Measurements from ENCODE around the gene KRTAP4-11.
"Not testable (repeated sequence)": the region's sequence is repeated elsewhere in the genome, so short reads cannot be mapped to it uniquely, and the experiment has no call there.

Gene KRTAP4-11

GRCh38 chr17:41117846-41118386 lies at the start of gene KRTAP4-11:
KRTAP4-11 (minus strand) TSS chr17:41118373; CDS start chr17:41118315, 58 bp downstream.
- not testable (repeated sequence) for DNase-seq (ENCODE audit: low read depth in 3 of 3)

- DNase-seq (ENCODE audit: low read depth in 3 of 3) = no peak
These were observed 49.4 kb upstream of the KRTAP4-11 start for GRCh38 chr17:41167561-41167960.

- no peak for DNase-seq (ENCODE audit: low read depth in 3 of 3)
These were observed 45.7 kb upstream of the KRTAP4-11 start for GRCh38 chr17:41163828-41164227.

- DNase-seq (ENCODE audit: low read depth in 3 of 3) = no peak
These were observed 42.5 kb upstream of the KRTAP4-11 start, which contains the start of gene KRTAP4-4 for GRCh38 chr17:41160648-41161047. KRTAP4-4 (minus strand) TSS chr17:41160748; CDS start chr17:41160691, 57 bp downstream.

GRCh38 chr17:41160190-41160589 lies 42.0 kb upstream of the KRTAP4-11 start:
- not testable (repeated sequence) for DNase-seq (ENCODE audit: low read depth in 3 of 3)

GRCh38 chr17:41153856-41154255 lies 35.7 kb upstream of the KRTAP4-11 start:
- DNase-seq (ENCODE audit: low read depth in 3 of 3) = no peak

- no peak for DNase-seq (ENCODE audit: low read depth in 3 of 3)
These were observed 33.4 kb upstream of the KRTAP4-11 start for GRCh38 chr17:41151525-41151924.

GRCh38 chr17:41150026-41150425 lies 31.9 kb upstream of the KRTAP4-11 start:
- DNase-seq (ENCODE audit: low read depth in 3 of 3) = no peak

GRCh38 chr17:41149652-41149985 lies 31.4 kb upstream of the KRTAP4-11 start, which contains the start of gene KRTAP4-5:
KRTAP4-5 (minus strand) TSS chr17:41149825; CDS start chr17:41149767, 58 bp downstream.
- no peak for DNase-seq (ENCODE audit: low read depth in 3 of 3)

- DNase-seq (ENCODE audit: low read depth in 3 of 3) = not testable (repeated sequence)
These were observed 30.9 kb upstream of the KRTAP4-11 start for GRCh38 chr17:41148971-41149651.

- no peak for DNase-seq (ENCODE audit: low read depth in 3 of 3)
These were observed 29.5 kb upstream of the KRTAP4-11 start for GRCh38 chr17:41147531-41148204.

GRCh38 chr17:41145261-41145660 lies 27.1 kb upstream of the KRTAP4-11 start:
- DNase-seq (ENCODE audit: low read depth in 3 of 3) = no peak

- no peak for DNase-seq (ENCODE audit: low read depth in 3 of 3)
These were observed 26.7 kb upstream of the KRTAP4-11 start for GRCh38 chr17:41144846-41145245.

- DNase-seq (ENCODE audit: low read depth in 3 of 3) = no peak
These were observed 23.2 kb upstream of the KRTAP4-11 start for GRCh38 chr17:41141361-41141760.

GRCh38 chr17:41140360-41141131 lies 22.4 kb upstream of the KRTAP4-11 start, which contains the start of gene KRTAP4-6:
KRTAP4-6 (minus strand) TSS chr17:41140544; CDS start chr17:41140487, 57 bp downstream.
- no peak for DNase-seq (ENCODE audit: low read depth in 3 of 3)

GRCh38 chr17:41139865-41140264 lies 21.7 kb upstream of the KRTAP4-11 start:
- DNase-seq (ENCODE audit: low read depth in 3 of 3) = not testable (repeated sequence)

GRCh38 chr17:41133880-41134735 lies 15.9 kb upstream of the KRTAP4-11 start:
- DNase-seq (ENCODE audit: low read depth in 3 of 3) = no peak

- no peak for DNase-seq (ENCODE audit: low read depth in 3 of 3)
These were observed 13.8 kb upstream of the KRTAP4-11 start for GRCh38 chr17:41131979-41132378.

GRCh38 chr17:41127371-41127770 lies 9.2 kb upstream of the KRTAP4-11 start:
- DNase-seq (ENCODE audit: low read depth in 3 of 3) = no peak

- no peak for DNase-seq (ENCODE audit: low read depth in 3 of 3)
These were observed 8.2 kb upstream of the KRTAP4-11 start for GRCh38 chr17:41126412-41126811.

- DNase-seq (ENCODE audit: low read depth in 3 of 3) = no peak
These were observed 6.9 kb upstream of the KRTAP4-11 start for GRCh38 chr17:41125064-41125463.
